Caki2 (cell line): ENCODE measurements around the gene TRMT61B. TPM values are rescaled to one million over a fixed set of nuclear protein-coding genes. Genes with fewer than 3 reads are reported as not detected.

Source experiments
- DNase-seq: peaks from one replicate; pipeline ENCODE4 v3.0.0-alpha.2; 2015; ENCODE audit warnings: low read depth
- in situ Hi-C: cut with HindIII; loops from 2 replicates; pipeline ENCODE4 v1.10.0; 2016; ENCODE audit warnings: low sequenced_read_pairs, low pct_unique_long_range_greater_than_20kb, mixed read lengths
- total RNA-seq: library from RNA; depleted of rRNA; stranded (reverse); fragments of >200 nt; shearing (Covaris generic); gene quantifications from 2 replicates; pipeline ENCODE4 v1.2.3, GENCODE V29; 2014; ENCODE audit warnings: low replicate concordance; rRNA removed

The TRMT61B gene
- total RNA-seq: 19.7 and 23.1 TPM in 2 replicates

DNA sequence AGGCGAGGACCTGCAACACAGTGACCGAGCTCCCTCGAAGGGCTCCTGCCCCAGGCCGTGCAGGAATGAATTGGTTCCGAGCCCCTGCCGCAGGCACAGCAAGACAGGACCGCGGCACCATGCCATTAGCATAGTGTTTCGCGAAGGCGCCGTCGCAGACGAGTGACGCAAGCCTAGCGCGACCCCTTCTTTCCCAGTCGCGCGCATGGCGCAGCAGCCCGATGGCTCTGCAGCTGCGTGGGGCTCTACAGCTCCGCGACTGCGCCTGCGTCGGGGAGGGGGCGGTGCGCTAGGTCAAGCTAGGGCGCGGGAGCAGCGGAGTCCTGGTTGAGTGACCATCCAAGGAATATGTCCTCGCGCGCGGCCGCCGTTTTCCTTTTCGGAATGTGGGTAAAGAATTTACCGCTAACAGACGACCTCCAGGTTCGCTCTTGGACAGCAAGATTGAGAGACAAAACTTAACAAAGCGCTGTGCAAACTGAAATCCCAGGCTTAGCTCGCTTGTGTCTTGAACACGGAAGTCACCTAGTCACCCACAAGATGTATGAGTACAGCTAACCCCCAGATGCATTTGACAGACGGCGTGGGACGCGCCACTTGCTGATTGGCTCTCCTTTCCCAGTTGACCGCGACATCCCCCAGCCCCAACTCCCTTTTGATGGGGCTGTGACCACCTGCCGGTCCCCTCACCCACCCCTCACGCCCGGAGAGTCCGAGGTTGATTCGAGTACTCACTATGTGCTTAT lies at the start of gene TRMT61B:
Gene TRMT61B, minus strand, starts transcription at position 164 of the 746 bp plus-strand sequence. Its CDS starts 32 bp downstream, at position 132.
- in situ Hi-C loops: no loop called here
- peak; percentile 96 for DNase-seq

DNA sequence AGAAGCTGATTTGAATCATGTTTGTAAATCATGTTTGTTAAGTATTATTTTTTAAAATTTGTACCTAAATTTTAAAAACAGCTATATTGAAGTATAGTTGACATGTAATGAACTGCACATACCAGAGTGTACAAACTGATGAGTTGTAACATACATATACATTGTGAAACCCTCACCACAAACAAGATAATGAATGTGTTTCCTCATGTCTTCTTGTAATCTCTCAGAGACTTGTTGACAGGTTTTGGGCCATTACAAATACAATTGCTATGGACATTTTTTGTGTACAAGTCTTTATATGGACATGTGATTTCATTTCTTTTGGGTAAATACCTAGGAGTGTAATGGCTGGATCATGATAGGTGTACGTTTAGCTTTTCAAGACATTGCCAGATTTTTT lies 45.8 kb upstream of the TRMT61B start:
- DNase-seq: no peak
- in situ Hi-C loops: no loop called here

DNA sequence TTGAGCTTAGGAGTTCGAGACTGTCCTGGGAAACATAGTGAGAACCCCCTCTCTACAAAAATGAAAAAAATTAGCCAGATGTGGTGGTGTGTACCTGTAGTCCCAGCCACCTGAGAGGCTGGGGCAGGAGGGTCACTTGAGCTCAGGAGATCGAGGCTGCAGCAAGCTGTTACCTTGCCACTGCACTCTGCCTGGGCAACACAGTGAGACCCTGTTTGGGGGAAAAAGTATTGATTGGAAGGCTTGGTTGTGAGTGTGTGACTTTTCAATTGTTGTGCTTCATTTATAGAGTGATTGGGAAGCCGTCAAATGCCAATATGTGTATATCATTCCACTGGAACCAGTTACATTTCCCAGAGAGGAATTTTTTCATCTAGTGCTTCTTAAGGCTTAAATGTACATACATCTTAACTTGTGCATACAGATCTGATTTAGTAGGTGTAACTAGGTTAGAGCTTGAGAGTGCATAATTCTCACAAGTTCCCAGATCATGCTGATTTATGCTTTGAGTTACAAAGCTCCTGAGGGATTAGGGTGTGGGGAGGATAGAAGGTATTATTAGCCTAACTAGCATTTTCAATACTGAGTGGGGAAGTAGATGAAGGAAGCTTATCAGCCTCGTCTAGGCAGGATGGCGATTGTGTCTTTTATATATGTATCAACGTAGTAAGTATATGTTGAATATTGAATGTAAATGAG lies 39.7 kb upstream of the TRMT61B start:
- in situ Hi-C loops: no loop called here
- DNase-seq: no peak

DNA sequence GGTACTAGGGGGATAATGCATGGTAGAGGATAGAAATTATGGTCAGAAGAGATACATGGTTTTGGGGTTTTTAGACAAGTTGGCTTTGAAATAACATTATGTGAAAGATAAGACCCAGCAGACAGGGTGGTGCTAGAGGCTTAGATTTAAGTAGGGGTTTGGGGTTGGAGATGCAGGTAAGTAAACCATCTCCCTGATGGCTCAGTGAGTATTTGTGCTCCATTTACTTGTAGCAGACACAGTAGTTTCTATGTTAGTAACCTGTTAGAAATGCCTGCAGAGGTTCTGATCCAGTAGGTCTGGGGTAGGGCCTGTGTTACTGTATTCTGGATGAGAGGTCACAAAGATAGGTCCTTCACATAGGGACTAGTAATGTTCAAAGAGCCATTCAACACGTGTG lies 38.1 kb upstream of the TRMT61B start:
- DNase-seq: no peak
- in situ Hi-C loops: no loop called here

DNA sequence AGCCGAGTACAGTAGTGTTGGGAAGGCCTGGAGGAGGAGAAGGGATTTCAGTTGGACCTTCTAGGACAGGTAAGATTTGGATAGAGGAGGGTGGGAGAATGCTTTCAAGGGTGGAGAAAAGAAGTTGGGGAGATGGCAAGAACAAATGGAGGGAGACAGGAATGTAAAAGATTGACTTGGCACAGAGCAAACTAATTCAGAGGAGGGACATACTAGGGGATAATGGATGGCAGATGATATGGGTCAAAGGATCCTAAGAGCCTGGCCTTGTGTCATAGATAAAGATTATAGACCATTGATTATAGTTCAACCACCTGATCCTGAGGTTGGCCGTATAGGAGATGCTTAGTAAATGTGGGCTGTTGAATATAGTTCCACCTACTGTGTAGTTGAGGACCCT lies 36.7 kb upstream of the TRMT61B start:
- DNase-seq: no peak
- in situ Hi-C loops: no loop called here

DNA sequence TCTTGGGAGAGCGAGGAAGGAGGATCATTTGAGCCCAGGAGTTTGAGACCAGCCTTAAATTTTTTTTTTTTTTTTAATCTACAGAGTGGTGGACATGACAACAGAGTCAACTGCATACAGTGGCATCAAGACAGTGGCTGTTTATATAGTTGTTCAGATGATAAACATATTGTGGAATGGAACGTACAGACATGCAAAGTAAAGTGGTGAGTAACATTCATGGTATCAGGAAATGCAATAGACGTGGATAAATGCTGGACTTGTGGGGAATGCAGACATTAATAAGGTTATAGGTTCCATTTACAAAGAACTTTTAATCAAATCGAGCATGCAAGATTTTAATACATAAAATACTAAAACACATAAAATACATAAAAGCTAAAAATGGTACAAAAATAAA lies 36.3 kb upstream of the TRMT61B start:
- in situ Hi-C loops: no loop called here
- DNase-seq: no peak

DNA sequence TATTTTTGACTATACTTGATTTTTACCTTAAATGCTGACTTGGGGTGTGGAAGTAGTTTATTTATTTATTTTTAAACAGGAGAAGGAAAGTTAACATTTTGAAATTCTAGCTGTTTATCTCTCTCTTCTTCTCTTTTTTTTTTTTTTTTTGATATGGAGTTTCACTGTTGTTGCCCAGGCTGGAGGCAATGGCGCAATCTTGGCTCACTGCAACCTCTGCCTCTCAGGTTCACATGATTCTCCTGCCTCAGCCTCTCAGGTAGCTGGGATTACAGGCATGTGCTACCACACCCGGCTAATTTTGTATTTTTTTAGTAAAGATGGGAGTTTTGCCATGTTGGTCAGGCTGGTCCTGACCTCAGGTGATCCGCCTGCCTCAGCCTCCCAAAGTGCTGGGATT lies 35.4 kb upstream of the TRMT61B start:
- no peak for DNase-seq
- in situ Hi-C loops: no loop called here

DNA sequence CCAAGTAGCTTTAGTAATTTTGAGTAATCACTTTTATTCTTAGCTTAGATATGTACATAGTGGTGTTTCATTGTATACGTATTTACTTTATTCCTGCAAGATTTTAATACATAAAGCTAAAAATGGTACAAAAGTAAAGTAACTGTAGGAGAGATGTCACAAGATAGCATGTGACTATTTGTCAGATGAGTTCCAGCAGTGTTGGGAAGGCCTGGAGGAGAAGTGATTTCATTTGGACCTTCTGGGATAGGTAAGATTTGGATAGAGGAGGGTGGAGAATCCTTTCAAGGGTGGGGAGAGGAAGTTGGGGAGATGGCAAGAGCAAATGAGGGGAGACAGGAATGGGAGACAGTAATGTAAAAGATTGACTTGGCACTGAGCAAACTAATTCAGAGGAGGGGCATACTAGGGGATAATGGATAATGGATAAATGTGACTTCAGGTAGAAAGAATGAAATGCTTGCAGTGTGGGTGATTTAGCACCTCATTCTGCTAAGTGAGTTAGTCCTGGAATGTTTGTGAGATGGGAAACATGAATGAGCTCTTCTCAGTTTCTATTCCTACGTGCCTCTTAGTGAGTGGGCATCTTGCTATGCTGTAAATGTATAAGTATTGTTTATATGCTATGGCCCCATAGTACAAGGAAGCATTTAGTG lies 34.8 kb upstream of the TRMT61B start:
- peak; percentile 16 for DNase-seq
- in situ Hi-C loops: no loop called here

DNA sequence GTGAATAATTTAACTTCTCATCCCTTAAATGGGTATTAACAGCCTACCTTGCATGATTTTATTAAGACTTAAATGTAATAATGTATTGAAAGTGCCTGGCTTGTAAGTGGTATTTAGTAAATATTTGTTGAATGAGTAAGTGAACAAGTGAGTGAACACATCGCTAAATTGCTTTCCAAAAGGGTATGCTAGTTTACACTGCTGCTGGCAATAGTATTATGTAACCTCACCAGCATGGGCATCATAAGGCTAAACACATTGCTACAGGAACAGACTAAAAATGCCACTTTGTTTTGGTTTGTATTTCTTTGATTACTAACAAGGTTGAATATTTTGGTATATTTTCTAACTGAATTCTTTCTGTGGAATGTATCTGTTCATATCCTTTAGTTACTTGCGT lies 34.2 kb upstream of the TRMT61B start:
- DNase-seq: no peak
- in situ Hi-C loops: no loop called here

DNA sequence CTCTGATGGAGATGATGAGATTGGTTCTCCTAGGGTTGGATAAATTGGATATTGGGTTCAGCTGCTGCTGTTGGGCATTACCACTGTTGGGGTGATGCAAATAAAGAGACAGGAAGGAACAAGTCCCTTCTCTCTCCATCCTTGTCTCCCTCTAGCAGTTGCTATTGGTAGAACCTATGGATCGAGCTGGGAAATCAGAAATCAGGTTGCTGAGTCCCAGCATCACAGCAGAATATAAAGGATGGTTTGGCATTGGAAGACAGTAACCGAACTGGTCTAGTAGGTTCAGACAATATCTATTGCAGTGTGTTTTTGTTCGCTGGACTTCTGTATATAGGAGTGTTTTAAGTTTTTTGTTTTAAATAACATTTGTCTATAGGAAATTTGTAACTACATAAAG lies 32.5 kb upstream of the TRMT61B start:
- in situ Hi-C loops: no loop called here

DNA sequence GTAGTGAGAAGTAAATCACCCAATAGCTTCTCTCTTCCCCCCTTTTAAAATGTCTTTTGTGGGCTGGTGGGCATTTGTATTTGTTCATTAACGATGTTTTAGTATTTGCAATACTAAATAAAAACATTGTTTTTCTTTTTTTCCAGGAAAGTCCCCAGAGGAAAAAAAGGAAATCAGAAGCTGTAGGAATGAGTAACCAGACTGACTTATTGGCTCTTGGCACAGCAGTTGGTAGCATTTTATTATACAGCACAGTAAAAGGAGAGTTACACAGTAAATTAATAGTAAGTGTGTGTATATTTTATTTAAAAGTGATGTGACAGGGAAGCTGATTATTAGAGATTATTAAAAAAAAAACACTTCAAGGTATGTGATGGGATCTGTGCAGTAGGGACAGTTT lies 31.7 kb upstream of the TRMT61B start:
- no peak for DNase-seq
- in situ Hi-C loops: no loop called here

More for the DNA sequence above, 32.5 kb upstream of the TRMT61B start:
- no peak for DNase-seq

DNA sequence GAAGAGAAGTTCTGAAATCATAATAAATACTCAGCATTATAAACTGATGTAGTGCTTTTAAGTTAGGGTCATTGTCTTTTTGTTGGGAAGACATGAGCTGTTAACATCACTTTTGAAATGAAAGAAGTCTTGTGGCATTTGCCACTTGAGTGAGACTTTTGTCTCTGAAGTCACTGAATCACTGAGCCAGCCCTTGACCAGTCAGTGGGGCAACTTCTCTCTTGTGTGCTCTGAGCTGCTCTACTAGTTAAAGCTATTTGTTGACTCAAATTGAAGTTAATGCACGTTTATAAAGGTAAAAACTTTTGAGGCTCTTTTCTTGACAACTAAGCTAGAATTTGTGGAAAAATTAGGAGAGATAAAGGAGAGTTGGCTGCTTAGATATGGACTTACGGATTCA lies 31.1 kb upstream of the TRMT61B start:
- in situ Hi-C loops: no loop called here
- DNase-seq: no peak

DNA sequence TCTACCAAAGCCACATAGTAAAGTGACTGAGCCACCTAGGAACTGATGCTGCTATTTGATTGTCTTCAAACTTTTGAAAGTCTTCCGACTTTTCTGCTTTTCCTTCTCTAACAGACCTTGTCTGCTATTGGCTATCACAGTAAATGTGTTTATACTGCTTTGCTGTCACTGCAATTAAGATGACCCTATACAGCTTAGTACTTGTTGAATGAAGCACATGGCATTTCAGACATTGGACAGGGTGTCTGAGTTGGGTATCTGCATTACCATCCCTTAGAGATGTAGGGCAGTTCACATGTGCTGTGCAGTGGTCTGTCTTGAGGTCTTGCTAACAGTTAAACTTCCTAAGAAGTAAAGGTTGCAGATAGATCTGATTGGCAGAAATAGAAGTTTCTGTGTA lies 27.9 kb upstream of the TRMT61B start:
- in situ Hi-C loops: no loop called here
- DNase-seq: no peak

DNA sequence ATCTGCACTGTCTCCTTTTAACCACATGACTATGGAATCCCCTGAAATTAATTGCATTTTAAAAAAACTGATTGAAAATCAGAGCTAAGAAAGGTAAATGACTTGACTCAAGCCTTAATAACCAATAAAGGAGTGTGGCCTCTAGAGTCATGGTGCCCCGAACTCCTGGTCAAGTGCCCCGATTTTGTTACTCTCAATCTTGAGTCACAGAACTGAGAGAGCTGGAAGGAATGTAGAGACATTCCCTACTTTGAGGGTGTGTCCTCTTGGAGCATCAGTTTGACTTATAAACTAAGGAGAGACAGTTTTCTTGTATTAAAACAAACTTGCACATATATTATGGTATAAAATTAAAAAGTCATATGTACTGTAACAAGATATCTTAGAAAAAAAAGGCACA lies 26.8 kb upstream of the TRMT61B start:
- in situ Hi-C loops: no loop called here
- DNase-seq: no peak

DNA sequence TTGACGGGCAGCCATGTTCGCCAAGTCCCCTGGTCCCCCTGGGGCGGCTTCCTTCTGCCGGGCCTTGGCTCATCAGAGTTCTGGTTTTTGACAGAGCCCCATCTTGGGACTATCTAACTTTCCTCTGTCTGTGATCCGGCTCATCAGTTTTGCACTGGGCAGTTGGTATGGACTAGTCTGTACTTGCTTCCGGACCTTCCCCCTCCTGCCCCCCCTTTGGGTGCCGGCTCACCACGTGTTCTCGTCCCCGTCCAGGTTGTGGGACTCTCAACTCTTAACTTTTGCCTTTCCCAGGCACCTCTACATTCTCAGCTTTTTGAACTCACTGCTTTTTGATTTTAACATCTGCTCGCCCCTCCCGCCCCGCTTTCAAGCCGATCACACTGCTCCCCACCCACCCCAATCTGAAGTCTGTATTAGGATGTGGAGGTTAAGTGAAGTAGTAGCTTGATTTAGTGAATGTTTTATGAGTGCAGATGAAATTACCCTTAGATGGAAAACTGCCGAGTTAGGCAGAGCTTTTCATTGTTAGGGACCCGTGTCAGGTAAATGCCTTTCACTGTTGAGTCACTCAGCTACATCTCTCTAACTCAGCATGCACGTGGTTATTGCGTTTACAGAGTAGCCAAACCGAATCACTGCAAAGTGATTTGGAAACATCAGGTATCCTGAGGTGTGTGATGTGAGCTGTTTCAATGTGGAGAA lies 25.2 kb upstream of the TRMT61B start:
- peak; percentile 30 for DNase-seq
- in situ Hi-C loops: no loop called here

DNA sequence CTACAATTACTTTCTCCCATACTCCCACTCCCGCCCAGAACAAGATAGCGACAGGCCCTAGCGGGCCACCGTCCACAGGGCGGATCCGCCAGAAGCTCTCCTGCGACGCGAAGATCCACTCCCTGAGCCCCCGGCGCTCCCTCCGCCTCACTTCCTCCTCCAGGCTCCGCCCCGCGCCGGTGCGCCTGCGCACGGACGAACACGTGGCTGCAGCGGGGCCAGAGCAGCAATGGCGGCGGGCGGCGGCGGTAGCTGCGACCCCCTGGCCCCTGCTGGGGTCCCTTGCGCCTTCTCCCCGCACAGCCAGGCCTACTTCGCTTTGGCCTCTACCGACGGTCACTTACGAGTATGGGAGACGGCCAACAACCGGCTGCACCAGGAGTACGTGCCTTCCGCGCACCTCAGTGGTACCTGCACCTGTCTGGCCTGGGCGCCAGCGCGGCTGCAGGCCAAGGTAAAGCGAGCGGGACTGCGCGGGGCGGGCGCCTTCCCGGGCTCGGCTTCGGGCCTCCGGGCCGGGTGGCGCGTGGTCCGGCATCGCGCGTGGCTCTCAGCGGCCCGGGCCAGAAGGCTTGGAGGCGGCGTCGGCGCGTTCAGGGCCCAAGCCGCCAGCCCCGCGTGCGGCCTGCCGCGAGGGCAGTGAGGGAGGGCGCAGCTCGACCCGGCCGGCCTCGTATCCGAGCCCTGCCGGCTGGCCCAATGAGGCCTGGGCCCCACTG lies 24.5 kb upstream of the TRMT61B start, which contains the start of gene WDR43:
Gene WDR43, plus strand, starts transcription at position 198 of the 719 bp plus-strand sequence. Its CDS starts 32 bp downstream, at position 230.
- in situ Hi-C loops: no loop called here
- DNase-seq: peak; percentile 99

DNA sequence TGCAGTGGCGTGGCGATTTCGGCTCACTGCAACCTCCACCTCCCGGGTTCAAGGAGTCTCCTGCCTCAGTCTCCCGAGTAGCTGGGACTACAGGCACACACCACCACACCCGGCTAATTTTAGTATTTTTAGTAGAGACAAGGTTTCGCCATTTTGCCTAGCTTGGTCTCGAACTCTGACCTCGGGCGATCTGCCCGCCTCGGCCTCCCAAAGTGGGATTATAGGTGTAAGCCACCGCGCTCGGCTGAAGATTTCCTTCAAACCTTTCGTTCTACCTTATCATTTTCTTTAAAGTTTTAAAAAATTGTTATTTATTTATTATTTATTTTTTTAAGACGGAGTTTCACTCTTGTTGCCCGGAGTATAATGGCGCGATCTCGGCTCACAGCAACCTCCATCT lies 23.4 kb upstream of the TRMT61B start:
- no peak for DNase-seq
- in situ Hi-C loops: no loop called here

DNA sequence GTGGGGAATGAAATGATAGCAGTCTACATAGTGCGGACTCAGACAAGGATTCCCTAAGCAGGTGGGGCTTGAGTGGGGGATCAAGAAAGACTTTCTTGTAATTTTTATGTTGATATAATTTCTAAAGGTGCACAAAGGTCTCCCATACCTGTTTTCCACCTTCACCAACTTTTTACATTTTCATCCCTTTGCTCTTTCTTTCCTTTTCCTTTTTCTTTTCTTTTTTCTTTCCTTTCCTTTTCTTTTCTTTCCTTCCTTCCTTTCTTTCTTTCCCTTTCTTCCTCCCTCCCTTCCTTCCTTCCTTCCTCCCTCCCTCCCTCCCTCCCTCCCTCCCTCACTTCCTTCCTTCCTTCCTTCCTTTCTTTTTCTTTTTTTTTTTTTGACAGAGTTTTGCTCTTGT lies 10.1 kb upstream of the TRMT61B start:
- no peak for DNase-seq
- in situ Hi-C loops: no loop called here
